ENCODE results near the gene ZNF652.
"Not testable (repeated sequence)": the region's sequence is repeated elsewhere in the genome, so short reads cannot be mapped to it uniquely, and the experiment has no call there.

The ZNF652 gene

GRCh38 chr17:49277638-49278037 lies 84.4 kb downstream of the ZNF652 start:
- Histone ChIP-seq H4K20me1 (ENCODE audit: insufficient read depth, low read length) (no peaks in the 10 kb centered on the region), H3K9ac (ENCODE audit: low read length) (no peak overlapping the region), H3K9me3 (ENCODE audit: low read length) (no peaks in the 10 kb centered on the region), H3K4me2 (ENCODE audit: low read length) (no peak overlapping the region), H3K27me3 (ENCODE audit: insufficient read depth, low read length) (0 out of 2 replicates have a peak, but pooled peaks cover 4% of the 10 kb centered on the region), H3K4me3 (ENCODE audit: low read depth, low read length, poor library complexity, severe bottlenecking) (no peak overlapping the region), H3K4me1 (ENCODE audit: insufficient read depth, low read length, severe bottlenecking) (no peaks in the 10 kb centered on the region), H3K79me2 (ENCODE audit: insufficient read depth, low read length) (no peaks in the 10 kb centered on the region), H3F3A (ENCODE audit: insufficient read depth, low read length) (no peaks in the 10 kb centered on the region), H2AFZ (ENCODE audit: low read length) (no peak overlapping the region), H3K36me3 (ENCODE audit: insufficient read depth, low read length) (no peaks in the 10 kb centered on the region), H3K9me2 (ENCODE audit: low read depth, low read length) (no peaks in the 10 kb centered on the region), H3K27ac (ENCODE audit: low read depth, low read length, poor library complexity, severe bottlenecking) (no peak overlapping the region)
- TF ChIP-seq CTCF (IDR thresholded peaks at IDR 0.05; ENCODE audit: low read length) (no peak), EZH2 (IDR thresholded peaks at IDR 0.05; ENCODE audit: borderline replicate concordance, low read length) (no peak)

GRCh38 chr17:49275981-49276380 lies 86.1 kb downstream of the ZNF652 start:
- H3K9me3 ChIP-seq (ENCODE audit: low read length); H3F3A ChIP-seq (ENCODE audit: insufficient read depth, low read length); H3K27me3 ChIP-seq (ENCODE audit: insufficient read depth, low read length); H4K20me1 ChIP-seq (ENCODE audit: insufficient read depth, low read length); H3K4me3 ChIP-seq (ENCODE audit: low read depth, low read length, poor library complexity, severe bottlenecking); H2AFZ ChIP-seq (ENCODE audit: low read length); H3K4me2 ChIP-seq (ENCODE audit: low read length); H3K4me1 ChIP-seq (ENCODE audit: insufficient read depth, low read length, severe bottlenecking); H3K9ac ChIP-seq (ENCODE audit: low read length); H3K9me2 ChIP-seq (ENCODE audit: low read depth, low read length); H3K36me3 ChIP-seq (ENCODE audit: insufficient read depth, low read length); H3K79me2 ChIP-seq (ENCODE audit: insufficient read depth, low read length); H3K27ac ChIP-seq (ENCODE audit: low read depth, low read length, poor library complexity, severe bottlenecking): not testable (repeated sequence)

- Histone ChIP-seq H4K20me1 (ENCODE audit: insufficient read depth, low read length) (no peaks in the 10 kb centered on the region), H3F3A (ENCODE audit: insufficient read depth, low read length) (no peaks in the 10 kb centered on the region), H3K9me3 (ENCODE audit: low read length) (no peaks in the 10 kb centered on the region), H2AFZ (ENCODE audit: low read length) (no peak overlapping the region), H3K4me2 (ENCODE audit: low read length) (no peak overlapping the region), H3K36me3 (ENCODE audit: insufficient read depth, low read length) (no peaks in the 10 kb centered on the region), H3K4me3 (ENCODE audit: low read depth, low read length, poor library complexity, severe bottlenecking) (no peak overlapping the region), H3K4me1 (ENCODE audit: insufficient read depth, low read length, severe bottlenecking) (no peaks in the 10 kb centered on the region), H3K79me2 (ENCODE audit: insufficient read depth, low read length) (no peaks in the 10 kb centered on the region), H3K9ac (ENCODE audit: low read length) (no peak overlapping the region), H3K27ac (ENCODE audit: low read depth, low read length, poor library complexity, severe bottlenecking) (no peak overlapping the region), H3K27me3 (ENCODE audit: insufficient read depth, low read length) (no peaks in the 10 kb centered on the region), H3K9me2 (ENCODE audit: low read depth, low read length) (no peaks in the 10 kb centered on the region)
- TF ChIP-seq CTCF (IDR thresholded peaks at IDR 0.05; ENCODE audit: low read length) (no peak), EZH2 (IDR thresholded peaks at IDR 0.05; ENCODE audit: borderline replicate concordance, low read length) (no peak)
Measured at GRCh38 chr17:49269356-49269755, 92.7 kb downstream of the ZNF652 start.

- Histone ChIP-seq H3K4me2 (ENCODE audit: low read length) (no peak overlapping the region), H3K36me3 (ENCODE audit: insufficient read depth, low read length) (no peaks in the 10 kb centered on the region), H2AFZ (ENCODE audit: low read length) (no peak overlapping the region), H3K9ac (ENCODE audit: low read length) (no peak overlapping the region), H3F3A (ENCODE audit: insufficient read depth, low read length) (no peaks in the 10 kb centered on the region), H3K27ac (ENCODE audit: low read depth, low read length, poor library complexity, severe bottlenecking) (no peak overlapping the region), H3K4me1 (ENCODE audit: insufficient read depth, low read length, severe bottlenecking) (no peaks in the 10 kb centered on the region), H3K9me2 (ENCODE audit: low read depth, low read length) (no peaks in the 10 kb centered on the region), H3K79me2 (ENCODE audit: insufficient read depth, low read length) (no peaks in the 10 kb centered on the region), H3K27me3 (ENCODE audit: insufficient read depth, low read length) (no peaks in the 10 kb centered on the region), H3K9me3 (ENCODE audit: low read length) (no peaks in the 10 kb centered on the region), H3K4me3 (ENCODE audit: low read depth, low read length, poor library complexity, severe bottlenecking) (no peak overlapping the region), H4K20me1 (ENCODE audit: insufficient read depth, low read length) (no peaks in the 10 kb centered on the region)
- TF ChIP-seq CTCF (IDR thresholded peaks at IDR 0.05; ENCODE audit: low read length) (no peak), EZH2 (IDR thresholded peaks at IDR 0.05; ENCODE audit: borderline replicate concordance, low read length) (no peak)
Measured at GRCh38 chr17:49267912-49268311, 94.1 kb downstream of the ZNF652 start.

All from OCI-LY1 (cell line).